MCF 10A (cell line): ENCODE measurements around the gene CLK3. TPM values are rescaled to one million over a fixed set of nuclear protein-coding genes. Genes with fewer than 3 reads are reported as not detected.

Experiments
- BruUV-seq: library from RNA; stranded (reverse); fragments of 400-500 nt; replicated peaks from 2 replicates; lab custom pipeline; 2021; lab: Mats Ljungman, UMichigan
- CTCF ChIA-PET: fragments of 300-600 bp; sonication (Branson Sonifier 250); formaldehyde crosslinking; extraction: SDS; loops from one replicate; lab custom pipeline; 2021; ENCODE audit warnings: antibody characterized with exemption, inconsistent platforms; lab: Yijun Ruan, JAX
- POLR2A ChIA-PET: fragments of 300-600, 350-650 bp; sonication (Branson Sonifier 250); formaldehyde crosslinking; extraction: SDS; loops from one replicate; lab custom pipeline; 2020; ENCODE audit warnings: antibody characterized with exemption, inconsistent platforms; lab: Yijun Ruan, JAX
- DNase-seq: peaks from one replicate; pipeline ENCODE4 v3.0.0-alpha.2; 2018; ENCODE audit not compliant: unreplicated experiment
- H3K27ac Mint-ChIP-seq: one replicate; pipeline ENCODE4 v1.8.0; 2022; ENCODE audit warnings: mild to moderate bottlenecking, low read depth, mixed read lengths; ENCODE audit not compliant: unreplicated experiment
- H3K27me3 Mint-ChIP-seq: one replicate; pipeline ENCODE4 v1.8.0; 2022; ENCODE audit warnings: mixed read lengths; ENCODE audit not compliant: insufficient read depth, unreplicated experiment
- H3K36me3 Mint-ChIP-seq: one replicate; pipeline ENCODE4 v1.8.0; 2022; ENCODE audit warnings: mild to moderate bottlenecking, moderate library complexity, mixed read lengths; ENCODE audit not compliant: insufficient read depth, unreplicated experiment
- H3K4me1 Mint-ChIP-seq: one replicate; pipeline ENCODE4 v1.8.0; 2022; ENCODE audit warnings: mixed read lengths; ENCODE audit not compliant: insufficient read depth, unreplicated experiment
- H3K4me3 Mint-ChIP-seq: one replicate; pipeline ENCODE4 v1.8.0; 2022; ENCODE audit warnings: mild to moderate bottlenecking, moderate library complexity, mixed read lengths; ENCODE audit not compliant: unreplicated experiment
- H3K9me3 Mint-ChIP-seq: one replicate; pipeline ENCODE4 v1.8.0; 2022; ENCODE audit warnings: mixed read lengths; ENCODE audit not compliant: unreplicated experiment
- intact Hi-C: fragments of 100-400 bp; cut with micrococcal nuclease; formaldehyde crosslinking; loops from 2 replicates; pipeline ENCODE4 v1.14.1; 2022
- total RNA-seq: library from RNA; stranded (reverse); gene quantifications from 2 replicates; pipeline ENCODE4 v1.2.3, GENCODE V29; 2022
- TF ChIP-seq, protein P1 (sequence below): fragments of 200-600 bp; IDR thresholded peaks from one replicate; pipeline ENCODE4 v1.8.0; 2022; ENCODE audit warnings: antibody characterized with exemption, mild to moderate bottlenecking; ENCODE audit not compliant: unreplicated experiment

Gene CLK3
- total RNA-seq, 1 experiment from 2014 or later: 57.8 TPM

DNA sequence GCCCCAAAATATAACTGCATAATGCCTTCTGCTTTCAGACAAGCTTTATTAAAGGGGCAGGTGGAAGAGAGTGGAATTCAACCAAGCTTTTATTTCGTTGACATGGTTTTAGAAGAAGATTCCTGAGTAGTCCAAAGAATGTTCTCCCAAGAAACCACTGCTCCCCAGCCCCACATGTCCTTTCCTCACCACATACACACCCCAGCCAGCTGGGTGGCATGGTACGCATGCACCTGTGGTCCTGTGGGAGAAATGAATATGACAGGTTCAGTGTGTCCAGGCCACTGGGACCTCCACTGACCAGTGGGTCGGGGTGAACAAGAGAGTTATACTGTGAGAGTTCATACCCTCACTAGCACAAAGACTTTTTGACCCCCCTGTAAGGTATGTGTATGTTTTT is 44.4 kb upstream of the CLK3 start:
- Mint-ChIP-seq H3K36me3 (peaks cover 10% of the 10 kb centered on the region), H3K4me3 (no peak overlapping the region), H3K4me1 (no peaks in the 10 kb centered on the region), H3K27me3 (no peaks in the 10 kb centered on the region), H3K9me3 (no peaks in the 10 kb centered on the region), H3K27ac (no peak overlapping the region)
- CTCF ChIA-PET: interaction anchor here (0.7 kb wide), 1 partner anchor 894 kb away, joined by 3 read pairs; no protein-coding TSS in a partner anchor
- intact Hi-C loops: no loop called here
- DNase-seq: no peak
- BruUV-seq: no TSS peak
- TF ChIP-seq, protein P1, sequence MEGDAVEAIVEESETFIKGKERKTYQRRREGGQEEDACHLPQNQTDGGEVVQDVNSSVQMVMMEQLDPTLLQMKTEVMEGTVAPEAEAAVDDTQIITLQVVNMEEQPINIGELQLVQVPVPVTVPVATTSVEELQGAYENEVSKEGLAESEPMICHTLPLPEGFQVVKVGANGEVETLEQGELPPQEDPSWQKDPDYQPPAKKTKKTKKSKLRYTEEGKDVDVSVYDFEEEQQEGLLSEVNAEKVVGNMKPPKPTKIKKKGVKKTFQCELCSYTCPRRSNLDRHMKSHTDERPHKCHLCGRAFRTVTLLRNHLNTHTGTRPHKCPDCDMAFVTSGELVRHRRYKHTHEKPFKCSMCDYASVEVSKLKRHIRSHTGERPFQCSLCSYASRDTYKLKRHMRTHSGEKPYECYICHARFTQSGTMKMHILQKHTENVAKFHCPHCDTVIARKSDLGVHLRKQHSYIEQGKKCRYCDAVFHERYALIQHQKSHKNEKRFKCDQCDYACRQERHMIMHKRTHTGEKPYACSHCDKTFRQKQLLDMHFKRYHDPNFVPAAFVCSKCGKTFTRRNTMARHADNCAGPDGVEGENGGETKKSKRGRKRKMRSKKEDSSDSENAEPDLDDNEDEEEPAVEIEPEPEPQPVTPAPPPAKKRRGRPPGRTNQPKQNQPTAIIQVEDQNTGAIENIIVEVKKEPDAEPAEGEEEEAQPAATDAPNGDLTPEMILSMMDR: no peak
- POLR2A ChIA-PET: interaction anchor here (1.0 kb wide), 1 partner anchor 23 kb away, joined by 3 read pairs; no protein-coding TSS in a partner anchor

DNA sequence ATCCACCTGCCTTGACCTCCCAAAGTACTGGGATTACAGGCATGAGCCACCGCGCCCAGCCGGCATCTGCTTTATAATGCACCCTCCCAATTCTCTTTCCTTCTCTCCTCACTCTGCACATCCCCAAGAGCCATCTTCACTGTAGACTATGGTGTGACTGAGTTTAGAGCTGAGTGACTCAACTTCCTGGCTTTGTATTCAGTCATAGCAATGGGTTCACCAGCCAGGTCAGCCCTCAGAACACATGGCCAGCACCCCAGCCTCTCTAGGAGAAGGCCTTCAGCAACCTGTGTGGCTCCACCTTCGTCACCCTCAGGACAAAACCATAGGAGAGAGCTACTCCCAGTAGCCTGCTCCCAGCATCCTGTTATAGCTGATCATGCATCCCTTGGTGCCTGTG is 41.6 kb upstream of the CLK3 start:
- no TSS peak for BruUV-seq
- POLR2A ChIA-PET: interaction anchor here (0.9 kb wide), 1 partner anchor 28 kb away, joined by 4 read pairs; no protein-coding TSS in a partner anchor
- no peaks in the 10 kb centered on the region for H3K4me1 Mint-ChIP-seq
- intact Hi-C loops: no loop called here
- peak; percentile 5 for DNase-seq
- no peak overlapping the region for H3K4me3 Mint-ChIP-seq
- peaks cover 17% of the 10 kb centered on the region for H3K36me3 Mint-ChIP-seq
- TF ChIP-seq, protein P1: no peak
- H3K27ac Mint-ChIP-seq: no peak overlapping the region
- CTCF ChIA-PET: interaction anchor here (0.6 to 1.0 kb wide), 2 partner anchors 58 to 198 kb away, joined by 3 to 6 read pairs; no protein-coding TSS in a partner anchor
- no peaks in the 10 kb centered on the region for H3K27me3 Mint-ChIP-seq
- H3K9me3 Mint-ChIP-seq: no peaks in the 10 kb centered on the region

DNA sequence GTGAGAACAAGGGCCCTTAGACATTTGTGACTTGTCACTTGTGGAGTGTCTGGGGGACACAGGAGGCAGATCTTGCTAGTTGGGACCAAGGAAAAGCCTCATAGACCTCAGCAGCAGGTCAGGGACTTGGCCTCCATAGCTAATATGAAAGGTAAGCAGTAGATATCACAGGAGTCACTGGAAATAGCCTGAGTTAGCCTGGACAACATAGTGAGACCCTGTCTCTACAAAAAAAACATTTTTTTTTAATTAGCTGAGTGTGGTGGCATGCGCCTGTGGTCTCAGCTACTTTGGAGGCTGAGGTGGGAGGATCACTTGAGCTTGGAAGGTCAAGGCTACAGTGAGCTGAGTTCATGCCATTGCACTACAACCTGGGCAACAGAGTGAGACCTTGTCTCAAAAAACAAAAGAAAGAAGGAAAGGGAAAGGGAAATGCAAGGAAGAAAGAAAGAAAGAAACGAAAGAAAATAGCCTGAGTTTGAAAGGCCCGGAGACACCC is 37.1 kb upstream of the CLK3 start:
- Mint-ChIP-seq H3K36me3 (peaks cover 18% of the 10 kb centered on the region), H3K9me3 (no peaks in the 10 kb centered on the region), H3K4me3 (no peak overlapping the region), H3K27me3 (no peaks in the 10 kb centered on the region), H3K27ac (no peak overlapping the region), H3K4me1 (no peaks in the 10 kb centered on the region)
- no TSS peak for BruUV-seq
- no peak for DNase-seq
- CTCF ChIA-PET: no interaction called here
- POLR2A ChIA-PET: interaction anchor here (0.6 to 1.5 kb wide), 2 partner anchors 37 to 131 kb away, joined by 3 read pairs; partner anchors contain the start of gene CLK3
- TF ChIP-seq, protein P1: no peak
- intact Hi-C loops: no loop called here

DNA sequence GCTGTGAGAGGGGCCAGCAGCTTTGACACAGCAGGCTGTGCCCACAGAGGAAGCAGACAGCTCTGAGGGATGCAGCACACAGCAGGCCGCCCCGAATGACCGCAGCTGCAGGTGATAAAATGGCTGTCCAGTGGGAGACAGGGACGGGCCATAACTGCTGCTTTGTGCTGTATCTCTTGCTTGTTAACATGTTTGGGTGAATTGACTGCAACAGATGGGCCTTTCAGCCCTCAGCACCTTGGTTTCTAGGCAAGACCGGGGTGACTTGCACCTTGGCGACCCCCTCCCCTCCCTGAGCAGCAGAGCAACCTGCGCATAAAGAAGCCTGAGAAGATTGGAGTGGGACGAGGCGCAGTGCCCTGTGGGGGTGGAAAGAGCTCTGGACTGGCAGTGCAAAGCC is 36.6 kb upstream of the CLK3 start:
- no peak for DNase-seq
- Mint-ChIP-seq H3K9me3 (no peaks in the 10 kb centered on the region), H3K27ac (no peak overlapping the region), H3K36me3 (peaks cover 16% of the 10 kb centered on the region), H3K4me3 (no peak overlapping the region), H3K27me3 (no peaks in the 10 kb centered on the region), H3K4me1 (no peaks in the 10 kb centered on the region)
- BruUV-seq: no TSS peak
- CTCF ChIA-PET: no interaction called here
- intact Hi-C loops: no loop called here
- TF ChIP-seq, protein P1: no peak
- POLR2A ChIA-PET: interaction anchor here (0.6 to 1.5 kb wide), 2 partner anchors 37 to 131 kb away, joined by 3 read pairs; partner anchors contain the start of gene CLK3
